COLO668 (cell line): ENCODE data around the gene ZNF541.

Source experiments
- DNase-seq: peaks from one replicate; lab custom pipeline; 2025; ENCODE audit not compliant: unreplicated experiment; lab: John Stamatoyannopoulos, UW

ZNF541 gene

GRCh38 chr19:47573071-47574026 is at the start of gene ZNF541:
Gene ZNF541 (minus strand): TSS chr19:47573148. CDS start chr19:47555856, 17,292 bp downstream.
- DNase-seq, result no peak

GRCh38 chr19:47619763-47620162 is 46.8 kb upstream of the ZNF541 start:
- DNase-seq, result no peak

- DNase-seq, result no peak
Observed at GRCh38 chr19:47618771-47619170, 45.8 kb upstream of the ZNF541 start.

GRCh38 chr19:47615714-47616113 is 42.8 kb upstream of the ZNF541 start:
- no peak for DNase-seq

DNA sequence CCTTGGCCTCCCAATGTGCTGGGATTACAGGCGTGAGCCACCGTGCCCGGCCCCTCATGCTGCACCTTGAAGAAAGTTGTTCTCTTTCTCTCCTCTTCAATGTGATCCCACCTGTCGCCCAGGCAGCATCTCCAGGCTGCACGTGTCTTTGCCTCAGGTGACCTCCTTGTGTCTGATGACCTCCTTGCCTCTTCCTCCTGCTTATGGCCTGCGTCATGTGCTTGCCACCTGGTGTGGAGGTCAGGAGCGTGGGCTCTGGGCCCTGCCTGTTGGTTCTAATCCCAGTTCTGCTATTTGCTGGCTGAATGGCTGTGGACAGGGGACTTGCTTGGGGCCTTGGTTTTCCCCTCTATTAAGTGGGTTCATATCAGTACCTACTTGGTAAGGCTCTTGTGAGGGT is 42.3 kb upstream of the ZNF541 start:
- no peak for DNase-seq

DNA sequence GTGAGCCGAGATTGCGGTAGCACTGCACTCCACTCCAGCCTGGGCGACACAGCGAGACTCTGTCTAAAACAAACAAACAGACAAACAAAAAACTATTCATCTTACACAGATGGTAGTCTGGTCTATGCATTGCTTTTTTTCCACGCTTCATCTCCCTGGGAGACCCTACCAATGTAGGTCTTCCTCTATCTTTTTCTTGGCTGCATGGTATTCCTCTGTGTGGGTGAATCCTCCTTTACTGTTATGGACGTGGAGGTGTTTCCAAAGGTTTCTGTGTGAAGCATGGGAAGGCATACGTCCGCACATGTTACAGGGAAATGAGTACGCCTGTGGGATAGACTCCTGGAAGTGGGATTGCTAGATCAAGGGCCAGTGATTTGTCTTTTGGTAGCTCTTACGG is 41.6 kb upstream of the ZNF541 start:
- DNase-seq, result no peak

GRCh38 chr19:47614021-47614295 is 41.0 kb upstream of the ZNF541 start:
- no peak for DNase-seq

- no peak for DNase-seq
Observed at GRCh38 chr19:47613165-47614020, 40.4 kb upstream of the ZNF541 start.

DNA sequence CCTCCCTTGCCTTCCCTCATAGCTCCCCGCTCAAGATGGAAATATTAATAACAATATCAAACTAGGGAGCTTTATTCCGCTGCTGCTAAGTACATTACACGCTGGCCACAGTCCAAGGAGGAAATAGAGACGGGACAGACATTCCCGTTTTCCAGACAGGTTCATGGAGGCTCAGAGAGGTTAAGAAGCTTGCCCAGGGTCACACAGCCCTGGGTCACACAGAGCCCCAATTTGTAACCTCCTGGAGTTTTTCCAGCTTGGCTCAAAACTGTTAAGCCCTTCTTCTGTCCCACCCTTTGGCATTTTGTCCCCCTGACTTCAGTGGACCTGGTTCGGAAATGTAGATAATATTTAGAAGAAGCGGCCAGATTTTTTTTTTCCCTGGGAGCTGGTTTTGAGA is 38.0 kb upstream of the ZNF541 start:
- no peak for DNase-seq

- peak; percentile 64 for DNase-seq
Observed at GRCh38 chr19:47609906-47610894, 37.3 kb upstream of the ZNF541 start.

- peak; percentile 91 for DNase-seq
Observed at GRCh38 chr19:47608969-47609905, 36.3 kb upstream of the ZNF541 start, which contains the start of gene BICRA. Gene BICRA (plus strand): TSS chr19:47609134. CDS start chr19:47673575, 64,441 bp downstream.

DNA sequence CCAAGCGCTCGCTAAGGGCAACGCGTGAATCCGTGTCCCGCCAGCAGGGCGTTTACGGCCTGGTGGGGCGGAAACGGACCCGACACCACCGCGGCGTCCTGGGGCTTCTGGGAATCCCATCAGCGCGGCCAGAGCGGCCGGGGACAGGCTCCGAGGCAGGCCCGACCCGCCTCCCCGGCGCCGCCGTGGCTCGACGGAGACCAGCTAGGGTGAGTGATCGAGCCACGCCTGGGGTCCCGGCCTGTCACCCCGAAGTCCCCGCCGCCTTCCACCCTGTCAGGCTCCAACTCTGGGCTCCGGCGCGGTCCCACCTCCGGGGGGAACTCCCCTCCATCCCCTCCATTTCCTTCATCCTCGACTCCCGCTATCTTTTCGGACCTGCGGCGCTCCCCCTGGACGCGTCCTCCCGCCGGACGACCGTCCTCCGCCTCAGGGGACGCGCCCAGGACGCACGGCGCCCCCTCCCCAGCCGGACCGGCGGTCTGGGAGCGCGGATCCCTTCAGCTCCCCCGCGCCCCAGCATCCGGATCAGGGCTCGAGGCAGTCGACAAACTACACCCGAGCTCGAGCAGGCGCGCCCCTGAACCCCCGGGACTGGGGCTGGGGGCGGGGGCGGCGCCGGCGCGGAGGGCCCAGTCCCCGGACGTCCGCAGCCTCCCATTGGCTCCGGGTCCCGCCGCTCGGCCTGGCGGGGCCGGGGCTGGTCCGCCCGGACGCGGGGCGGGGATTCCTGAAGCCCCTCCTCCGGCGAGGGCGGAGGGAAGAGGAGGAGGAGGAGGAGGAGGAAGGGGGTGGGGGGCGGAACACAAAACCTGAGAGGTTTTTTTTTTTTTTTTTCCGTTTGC is 35.3 kb upstream of the ZNF541 start:
- DNase-seq, result peak; percentile 95

DNA sequence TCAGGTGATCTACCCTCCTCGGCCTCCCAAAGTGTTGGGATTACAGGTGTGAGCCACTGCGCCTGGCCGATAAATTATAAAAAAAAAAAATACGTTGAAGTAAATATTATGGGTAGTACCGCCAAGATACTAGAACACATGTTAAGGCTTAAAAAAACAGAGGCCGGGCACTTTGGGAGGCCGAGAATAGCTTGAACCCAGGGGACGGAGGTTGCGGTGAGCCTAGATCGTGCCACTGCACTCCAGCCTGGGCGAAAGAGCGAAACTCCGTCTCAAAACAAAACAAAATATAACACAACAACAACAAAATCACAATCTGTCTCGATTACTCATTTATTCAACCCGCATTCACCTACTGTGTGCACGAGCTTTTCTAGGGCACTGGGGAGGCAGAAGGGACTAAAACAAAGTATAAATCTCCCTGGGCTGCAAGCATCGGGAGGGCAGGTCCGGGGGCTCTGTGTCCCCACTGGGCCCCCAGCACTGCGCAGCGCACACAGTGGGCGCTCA is 34.7 kb upstream of the ZNF541 start:
- no peak for DNase-seq

GRCh38 chr19:47603706-47604565 is 31.0 kb upstream of the ZNF541 start:
- no peak for DNase-seq

DNA sequence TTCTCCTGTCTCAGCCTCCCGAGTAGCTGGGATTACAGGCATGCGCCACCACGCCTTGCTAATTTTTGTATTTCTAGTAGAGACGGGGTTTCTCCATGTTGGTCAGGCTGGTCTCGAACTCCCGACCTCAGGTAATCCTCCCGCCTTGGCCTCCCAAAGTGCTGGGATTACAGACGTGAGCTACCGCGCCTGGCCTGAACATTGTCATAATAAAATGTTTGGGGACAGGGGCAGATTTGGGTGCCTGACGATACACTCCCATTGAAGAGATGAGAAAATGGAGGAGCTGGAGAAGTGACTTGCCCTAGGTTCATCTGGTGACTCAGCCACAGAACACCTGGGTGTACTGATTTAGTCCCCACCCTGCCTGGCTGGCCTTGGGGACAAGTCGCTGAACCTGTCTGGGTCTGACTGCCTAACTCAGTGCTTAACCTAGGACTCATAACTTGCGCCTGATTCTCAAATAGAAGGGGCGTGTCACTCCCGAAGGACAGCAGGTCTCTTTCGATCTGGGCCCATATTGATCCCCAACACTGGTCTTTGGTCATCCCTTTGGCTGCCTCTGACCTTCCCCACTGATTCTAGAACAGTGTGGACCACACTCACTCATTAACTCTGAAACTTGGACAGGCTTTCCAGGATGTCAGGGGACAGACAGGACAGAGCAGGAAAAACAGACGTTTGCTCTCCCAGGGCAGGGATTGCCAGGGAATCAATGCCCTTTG is 28.4 kb upstream of the ZNF541 start:
- DNase-seq, result no peak

DNA sequence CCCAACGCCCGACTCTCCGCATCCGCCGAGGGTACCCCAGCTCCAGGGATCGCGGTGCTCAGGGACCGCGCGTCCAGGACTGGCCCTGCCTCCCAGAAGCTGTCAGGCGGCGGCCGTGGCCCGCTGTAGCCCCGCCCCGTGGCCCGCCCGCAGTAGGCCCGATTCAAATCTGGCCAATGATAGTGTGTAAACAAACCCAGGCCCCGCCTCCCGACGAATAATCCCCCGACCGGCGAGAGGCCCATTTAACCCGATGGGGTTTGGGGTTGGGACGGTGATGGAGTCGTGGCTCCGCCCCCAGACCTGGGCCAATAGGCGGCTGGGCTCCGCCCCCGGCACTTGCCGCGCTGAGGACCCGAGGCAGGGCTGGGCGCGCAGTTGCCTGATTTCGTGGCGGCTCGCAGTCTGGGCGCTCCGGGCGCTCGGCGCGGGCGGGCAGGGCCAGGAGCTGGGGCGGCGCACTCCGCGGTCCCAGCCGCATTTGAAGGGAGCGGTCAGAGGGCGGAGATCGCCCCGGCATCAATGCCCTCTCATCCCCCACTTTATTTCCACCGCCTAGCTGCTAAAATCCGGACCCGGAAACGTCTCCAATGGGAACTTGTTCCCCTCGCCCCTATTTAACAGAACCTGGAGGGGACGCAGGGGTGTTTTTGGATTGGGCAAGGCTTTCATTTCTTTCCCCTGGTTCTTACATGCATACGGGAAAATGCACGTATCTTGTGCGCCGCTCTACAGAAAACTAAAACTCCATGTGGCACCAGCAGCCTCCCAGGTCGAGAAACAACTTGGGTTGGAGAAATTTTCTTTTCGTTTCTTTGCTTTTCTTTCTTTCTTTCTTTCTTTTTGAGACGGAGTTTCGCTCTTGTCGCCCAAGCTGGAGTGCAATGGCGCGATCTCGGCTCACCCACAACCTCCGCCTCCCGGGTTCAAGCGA is 27.6 kb upstream of the ZNF541 start:
- DNase-seq, result peak; percentile 99
